GM19025 (cell line): ENCODE measurements around the gene CFAP97.
"Not testable (repeated sequence)": the region's sequence is repeated elsewhere in the genome, so short reads cannot be mapped to it uniquely, and the experiment has no call there.

Experiments
- ATAC-seq: cut with Tn5 transposase; IDR thresholded peaks from one replicate; pipeline ENCODE4 v1.9.1; 2021; ENCODE audit warnings: mild to moderate bottlenecking, low read depth, moderate library complexity; ENCODE audit not compliant: unreplicated experiment

Gene CFAP97

GRCh38 chr4:185203486-185204237 is at the start of gene CFAP97:
Gene CFAP97 (minus strand): TSS chr4:185204000. CDS start chr4:185191196, 12,804 bp downstream.
- ATAC-seq: peak; percentile 81

GRCh38 chr4:185249105-185249504 is 45.3 kb upstream of the CFAP97 start:
- no peak for ATAC-seq

- no peak for ATAC-seq
These were observed 44.7 kb upstream of the CFAP97 start for GRCh38 chr4:185248393-185249039.

- ATAC-seq: no peak
These were observed 43.4 kb upstream of the CFAP97 start for GRCh38 chr4:185247151-185247550.

GRCh38 chr4:185246453-185246852 is 42.7 kb upstream of the CFAP97 start:
- ATAC-seq: no peak

- ATAC-seq: no peak
These were observed 41.0 kb upstream of the CFAP97 start for GRCh38 chr4:185244763-185245162.

GRCh38 chr4:185243879-185244278 is 40.1 kb upstream of the CFAP97 start:
- no peak for ATAC-seq

GRCh38 chr4:185242749-185243533 is 39.1 kb upstream of the CFAP97 start:
- ATAC-seq: no peak

GRCh38 chr4:185240486-185240885 is 36.7 kb upstream of the CFAP97 start:
- not testable (repeated sequence) for ATAC-seq

GRCh38 chr4:185238750-185239149 is 35.0 kb upstream of the CFAP97 start:
- no peak for ATAC-seq

GRCh38 chr4:185238215-185238681 is 34.4 kb upstream of the CFAP97 start:
- no peak for ATAC-seq

GRCh38 chr4:185237175-185237574 is 33.4 kb upstream of the CFAP97 start:
- no peak for ATAC-seq

GRCh38 chr4:185235843-185236503 is 32.2 kb upstream of the CFAP97 start:
- no peak for ATAC-seq

- no peak for ATAC-seq
These were observed 31.5 kb upstream of the CFAP97 start for GRCh38 chr4:185235119-185235842.

- ATAC-seq: no peak
These were observed 28.6 kb upstream of the CFAP97 start for GRCh38 chr4:185232370-185232769.

GRCh38 chr4:185229021-185229818 is 25.4 kb upstream of the CFAP97 start:
- ATAC-seq: no peak

- ATAC-seq: no peak
These were observed 24.0 kb upstream of the CFAP97 start for GRCh38 chr4:185227713-185228278.

- ATAC-seq: no peak
These were observed 23.3 kb upstream of the CFAP97 start for GRCh38 chr4:185227131-185227551.

- ATAC-seq: no peak
These were observed 22.1 kb upstream of the CFAP97 start for GRCh38 chr4:185225940-185226339.
